GM10248 (cell line): Measurements from ENCODE around the gene NCAN.

Source experiments
- CTCF ChIA-PET: fragments of 300-600 bp; sonication (Branson Sonifier 250); formaldehyde crosslinking; extraction: SDS; loops from one replicate; lab custom pipeline; 2021; ENCODE audit warnings: antibody characterized with exemption; lab: Yijun Ruan, JAX
- POLR2A ChIA-PET: fragments of 350-650 bp; sonication (Branson Sonifier 250); formaldehyde crosslinking; extraction: SDS; loops from one replicate; lab custom pipeline; 2020; ENCODE audit warnings: antibody characterized with exemption; lab: Yijun Ruan, JAX
- DNase-seq: peaks from one replicate; pipeline ENCODE4 v3.0.0; 2012; ENCODE audit errors: extremely low spot score
- TF ChIP-seq, protein P1 (sequence below): IDR thresholded peaks from 2 replicates; pipeline ENCODE4 v1.5.1; 2012; ENCODE audit warnings: mild to moderate bottlenecking, low read depth; ENCODE audit errors: extremely low read depth, missing control alignments, control extremely low read depth

Gene NCAN

DNA sequence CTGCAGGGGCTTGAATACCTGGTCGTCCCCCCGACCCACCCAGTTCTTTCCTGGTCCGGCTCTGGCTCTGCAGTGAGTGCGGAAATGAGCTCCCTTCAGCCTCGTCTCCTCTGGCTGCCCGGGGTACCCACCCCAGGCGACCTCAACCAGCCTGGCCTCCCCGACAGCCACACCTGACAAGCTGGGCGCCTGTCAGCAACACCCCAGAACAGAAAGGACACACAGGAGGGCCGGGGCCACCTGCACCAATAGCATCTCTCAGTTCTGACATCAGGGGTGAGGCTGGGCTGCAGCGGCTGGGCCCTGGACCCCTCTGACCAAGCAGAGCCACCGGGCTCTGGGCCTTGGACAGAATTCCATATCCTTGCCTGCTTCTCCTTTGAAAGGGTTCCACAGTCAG is 88.9 kb downstream of the NCAN start:
- ChIA-PET CTCF (no interaction called here), POLR2A (interaction anchor here (0.6 kb wide), 1 partner anchor 105 kb away, joined by 7 read pairs; no protein-coding TSS in a partner anchor)
- TF ChIP-seq, protein P1, sequence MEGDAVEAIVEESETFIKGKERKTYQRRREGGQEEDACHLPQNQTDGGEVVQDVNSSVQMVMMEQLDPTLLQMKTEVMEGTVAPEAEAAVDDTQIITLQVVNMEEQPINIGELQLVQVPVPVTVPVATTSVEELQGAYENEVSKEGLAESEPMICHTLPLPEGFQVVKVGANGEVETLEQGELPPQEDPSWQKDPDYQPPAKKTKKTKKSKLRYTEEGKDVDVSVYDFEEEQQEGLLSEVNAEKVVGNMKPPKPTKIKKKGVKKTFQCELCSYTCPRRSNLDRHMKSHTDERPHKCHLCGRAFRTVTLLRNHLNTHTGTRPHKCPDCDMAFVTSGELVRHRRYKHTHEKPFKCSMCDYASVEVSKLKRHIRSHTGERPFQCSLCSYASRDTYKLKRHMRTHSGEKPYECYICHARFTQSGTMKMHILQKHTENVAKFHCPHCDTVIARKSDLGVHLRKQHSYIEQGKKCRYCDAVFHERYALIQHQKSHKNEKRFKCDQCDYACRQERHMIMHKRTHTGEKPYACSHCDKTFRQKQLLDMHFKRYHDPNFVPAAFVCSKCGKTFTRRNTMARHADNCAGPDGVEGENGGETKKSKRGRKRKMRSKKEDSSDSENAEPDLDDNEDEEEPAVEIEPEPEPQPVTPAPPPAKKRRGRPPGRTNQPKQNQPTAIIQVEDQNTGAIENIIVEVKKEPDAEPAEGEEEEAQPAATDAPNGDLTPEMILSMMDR: no peak
- no peak for DNase-seq
